Breast epithelium (tissue), 4 donors: ENCODE measurements around the gene EMCN. TPM values are rescaled to one million over a fixed set of nuclear protein-coding genes. Genes with fewer than 3 reads are reported as not detected.
"Not testable (repeated sequence)": the region's sequence is repeated elsewhere in the genome, so short reads cannot be mapped to it uniquely, and the experiment has no call there.

Source experiments
- DNase-seq, 2 donors: peaks; one replicate each; pipeline ENCODE4 v3.0.0-alpha.2; 2019; ENCODE audit warnings: low spot score in 2 of 2
- H3K27ac ChIP-seq, 2 donors: fragments of 200-600 bp; sonication (generic) in 1 of 2; one replicate each; pipeline ENCODE4 v1.5.1; 2016 to 2019; ENCODE audit warnings: mild to moderate bottlenecking in 1 of 2
- H3K27me3 ChIP-seq, 2 donors: fragments of 200-600 bp; sonication (generic) in 1 of 2; one replicate each; pipeline versions ENCODE4 v1.5.1 to v1.6.0; 2017 to 2019; ENCODE audit warnings: control low read depth in 1 of 2, mild to moderate bottlenecking in 1 of 2
- H3K36me3 ChIP-seq: fragments of 200-600 bp; one replicate; pipeline ENCODE4 v1.5.1; 2019
- H3K4me1 ChIP-seq, 2 donors: fragments of 200-600 bp; sonication (generic); one replicate each; pipeline ENCODE4 v1.5.1; 2016 to 2019; ENCODE audit warnings: control low read depth in 1 of 2
- H3K4me3 ChIP-seq, 3 donors: fragments of 200-600 bp; sonication (generic); 1 replicate in 2 of 3; 2 replicates in 1 of 3; pipeline ENCODE4 v1.5.1; 2016 to 2019; ENCODE audit warnings: mild to moderate bottlenecking in 3 of 3, moderate library complexity in 2 of 3
- H3K9me3 ChIP-seq, 2 donors: fragments of 200-600 bp; sonication (generic) in 1 of 2; one replicate each; pipeline ENCODE4 v1.5.1; 2016 to 2019; ENCODE audit warnings: control low read depth in 1 of 2
- CTCF ChIP-seq, 3 donors: fragments of 450-650 bp; IDR thresholded peaks; one replicate each; pipeline ENCODE4 v1.5.1; 2016 to 2017; ENCODE audit warnings: antibody characterized with exemption in 3 of 3, mild to moderate bottlenecking in 3 of 3, moderate library complexity in 3 of 3
- POLR2A ChIP-seq: fragments of 450-650 bp; IDR thresholded peaks from one replicate; pipeline ENCODE4 v1.6.1; 2016; ENCODE audit warnings: antibody characterized with exemption, mild to moderate bottlenecking, moderate library complexity
- POLR2AphosphoS5 ChIP-seq, 3 donors: sonication (generic); formaldehyde crosslinking; IDR thresholded peaks; one replicate each; pipeline ENCODE4 v1.6.1; 2017; ENCODE audit warnings: antibody characterized with exemption in 3 of 3
- intact Hi-C: fragments of 100-400 bp; cut with DNase I; formaldehyde crosslinking; loops from one replicate; pipeline ENCODE4 v1.15.1; 2023; ENCODE audit warnings: low total_unique reads
- total RNA-seq, 3 donors: library from RNA; depleted of rRNA; stranded (reverse); fragments of >200 nt; gene quantifications; one replicate each; pipeline ENCODE4 v1.1.0, GENCODE V29; 2016

EMCN gene
- total RNA-seq, 3 donors from 2014 or later, result 12.0 to 27.5 (median 23.9) TPM

- H3K36me3 ChIP-seq, result no peaks in the 10 kb centered on the region
- TF ChIP-seq CTCF (IDR thresholded peaks at IDR 0.05), result no peak
- TF ChIP-seq POLR2A, result no peak
- TF ChIP-seq POLR2AphosphoS5 (IDR thresholded peaks at IDR 0.05), result no peak
- intact Hi-C loops, result loop anchor here (10.0 kb wide), 1 partner anchor 811 kb away; no protein-coding TSS in a partner anchor
- DNase-seq, result no peak
- H3K27me3 ChIP-seq, result no peaks in the 10 kb centered on the region
- H3K4me3 ChIP-seq, result no peak overlapping the region
- H3K9me3 ChIP-seq, result peaks cover 0 to 11% of the 10 kb centered on the region in 2 donors
- H3K4me1 ChIP-seq, result no peaks in the 10 kb centered on the region
- no peak overlapping the region for H3K27ac ChIP-seq
Observed at GRCh38 chr4:100356172-100356571, 161.7 kb downstream of the EMCN start.

DNA sequence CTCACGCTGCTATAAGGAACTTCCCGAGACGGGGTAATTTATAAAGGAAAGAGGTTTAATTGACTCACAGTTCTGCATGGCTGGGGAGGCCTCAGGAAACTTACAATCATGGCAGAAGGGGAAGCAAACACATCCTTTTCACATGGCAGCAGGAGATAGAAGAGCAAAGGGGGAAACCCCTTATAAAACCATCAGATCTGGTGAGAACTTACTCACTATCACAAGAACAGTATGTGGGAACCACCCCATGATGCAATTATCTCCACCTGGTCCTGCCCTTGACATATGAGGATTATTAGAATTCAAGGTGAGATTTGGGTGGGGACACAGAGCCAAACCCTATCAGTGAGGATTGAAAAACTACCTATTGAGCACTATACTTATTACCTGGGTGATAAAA is 165.5 kb downstream of the EMCN start:
- not testable (repeated sequence) for H3K36me3 ChIP-seq, DNase-seq, H3K27ac ChIP-seq, H3K4me1 ChIP-seq, H3K9me3 ChIP-seq, H3K27me3 ChIP-seq, H3K4me3 ChIP-seq
- intact Hi-C loops, result loop anchor here (10.0 kb wide), 1 partner anchor 808 kb away; no protein-coding TSS in a partner anchor

- no peaks in the 10 kb centered on the region for H3K4me1 ChIP-seq
- H3K9me3 ChIP-seq, result no peaks in the 10 kb centered on the region
- H3K27me3 ChIP-seq, result no peaks in the 10 kb centered on the region
- H3K27ac ChIP-seq, result no peak overlapping the region
- intact Hi-C loops, result no loop called here
- H3K4me3 ChIP-seq, result no peak overlapping the region
- no peak for DNase-seq
- no peaks in the 10 kb centered on the region for H3K36me3 ChIP-seq
- no peak for TF ChIP-seq CTCF (IDR thresholded peaks at IDR 0.05)
- TF ChIP-seq POLR2AphosphoS5 (IDR thresholded peaks at IDR 0.05), result no peak
- TF ChIP-seq POLR2A, result no peak
Observed at GRCh38 chr4:100348473-100348872, 169.3 kb downstream of the EMCN start.

GRCh38 chr4:100347241-100347640 is 170.6 kb downstream of the EMCN start:
- no peak for TF ChIP-seq POLR2A
- no peak for DNase-seq
- H3K36me3 ChIP-seq, result no peaks in the 10 kb centered on the region

GRCh38 chr4:100345585-100345984 is 172.2 kb downstream of the EMCN start:
- Histone ChIP-seq H3K36me3 (no peaks in the 10 kb centered on the region), H3K27ac (no peak overlapping the region), H3K4me1 (no peaks in the 10 kb centered on the region), H3K27me3 (no peaks in the 10 kb centered on the region), H3K4me3 (no peak overlapping the region), H3K9me3 (no peaks in the 10 kb centered on the region)
- no peak for TF ChIP-seq POLR2A
- DNase-seq, result no peak
- intact Hi-C loops, result no loop called here

More at GRCh38 chr4:100347241-100347640, 170.6 kb downstream of the EMCN start:
- no peaks in the 10 kb centered on the region for H3K27me3 ChIP-seq
- H3K9me3 ChIP-seq, result no peaks in the 10 kb centered on the region
- H3K27ac ChIP-seq, result no peak overlapping the region
- H3K4me3 ChIP-seq, result no peak overlapping the region
- H3K4me1 ChIP-seq, result no peaks in the 10 kb centered on the region
- intact Hi-C loops, result no loop called here
